Uterus (tissue), 2 donors: ENCODE results near the gene GPR146.

Source experiments
- POLR2A ChIP-seq, 2 donors: fragments of 450-650 bp; IDR thresholded peaks; one replicate each; pipeline ENCODE4 v1.6.1; 2016; ENCODE audit warnings: antibody characterized with exemption in 2 of 2, mild to moderate bottlenecking in 1 of 2, moderate library complexity in 1 of 2
- TF ChIP-seq, protein P1 (sequence below), 4 experiments: fragments of 200-600 bp in 2 of 4; fragments of 450-650 bp in 2 of 4; sonication (generic) in 2 of 4; IDR thresholded peaks; one replicate each; pipeline ENCODE4 v1.5.1; 2016 to 2019; ENCODE audit warnings: antibody characterized with exemption in 4 of 4, mild to moderate bottlenecking in 2 of 4, moderate library complexity in 1 of 4

- TF ChIP-seq, protein P1, sequence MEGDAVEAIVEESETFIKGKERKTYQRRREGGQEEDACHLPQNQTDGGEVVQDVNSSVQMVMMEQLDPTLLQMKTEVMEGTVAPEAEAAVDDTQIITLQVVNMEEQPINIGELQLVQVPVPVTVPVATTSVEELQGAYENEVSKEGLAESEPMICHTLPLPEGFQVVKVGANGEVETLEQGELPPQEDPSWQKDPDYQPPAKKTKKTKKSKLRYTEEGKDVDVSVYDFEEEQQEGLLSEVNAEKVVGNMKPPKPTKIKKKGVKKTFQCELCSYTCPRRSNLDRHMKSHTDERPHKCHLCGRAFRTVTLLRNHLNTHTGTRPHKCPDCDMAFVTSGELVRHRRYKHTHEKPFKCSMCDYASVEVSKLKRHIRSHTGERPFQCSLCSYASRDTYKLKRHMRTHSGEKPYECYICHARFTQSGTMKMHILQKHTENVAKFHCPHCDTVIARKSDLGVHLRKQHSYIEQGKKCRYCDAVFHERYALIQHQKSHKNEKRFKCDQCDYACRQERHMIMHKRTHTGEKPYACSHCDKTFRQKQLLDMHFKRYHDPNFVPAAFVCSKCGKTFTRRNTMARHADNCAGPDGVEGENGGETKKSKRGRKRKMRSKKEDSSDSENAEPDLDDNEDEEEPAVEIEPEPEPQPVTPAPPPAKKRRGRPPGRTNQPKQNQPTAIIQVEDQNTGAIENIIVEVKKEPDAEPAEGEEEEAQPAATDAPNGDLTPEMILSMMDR (IDR thresholded peaks at IDR 0.05): no peak
- no peak for TF ChIP-seq POLR2A (IDR thresholded peaks at IDR 0.05)
Measured at GRCh38 chr7:1029637-1030443, 14.5 kb upstream of the GPR146 start.
